AG08395 (cell line): ENCODE measurements around the gene SMAD6.
A peak's percentile ranks its signal among the peaks of the same experiment; 100 is the strongest.
"Not testable (repeated sequence)": the region's sequence is repeated elsewhere in the genome, so short reads cannot be mapped to it uniquely, and the experiment has no call there.

Experiments
- DNase-seq: peaks from one replicate; pipeline ENCODE4 v3.0.0; 2012; ENCODE audit warnings: mixed read lengths, low spot score

Gene SMAD6

DNA sequence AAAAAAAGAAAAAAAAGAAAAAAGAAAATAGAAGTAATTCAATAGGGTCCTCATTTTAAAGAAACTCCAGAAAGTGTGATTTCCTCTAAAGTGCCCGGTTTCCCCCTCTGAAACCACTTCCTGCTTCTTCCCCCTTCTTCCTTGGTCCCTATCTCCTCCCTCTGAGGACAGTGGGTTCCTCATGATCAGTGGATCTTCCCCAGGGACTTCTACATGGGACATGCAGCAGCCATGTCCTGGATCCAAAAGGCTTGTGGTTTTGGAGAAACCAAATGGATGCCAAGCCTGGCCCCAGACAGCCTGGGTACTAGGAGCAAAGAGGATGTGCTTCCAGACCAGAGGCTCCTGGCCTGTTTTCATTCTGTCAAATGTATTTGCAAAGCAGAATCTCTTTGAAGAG lies 26.6 kb upstream of the SMAD6 start:
- DNase-seq: peak; percentile 22

DNA sequence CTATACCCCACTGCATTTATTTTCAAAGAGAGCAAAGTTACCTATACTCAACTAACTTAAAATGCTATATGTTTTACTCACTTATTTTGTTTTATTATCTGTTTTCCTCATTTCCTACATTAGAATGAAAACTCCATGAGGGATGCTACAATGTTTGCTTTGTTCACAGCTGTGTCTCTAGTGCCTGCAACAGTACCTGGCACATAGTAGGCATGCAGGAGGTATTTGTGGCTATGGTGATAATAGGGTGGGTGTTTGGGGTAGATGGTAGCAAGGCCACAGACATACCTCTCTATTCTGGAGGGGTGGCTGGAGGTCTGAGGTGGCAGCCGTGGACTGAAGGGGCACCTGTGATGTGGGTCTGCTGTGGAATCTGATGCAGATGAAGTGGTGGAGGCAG lies 24.7 kb upstream of the SMAD6 start:
- no peak for DNase-seq

DNA sequence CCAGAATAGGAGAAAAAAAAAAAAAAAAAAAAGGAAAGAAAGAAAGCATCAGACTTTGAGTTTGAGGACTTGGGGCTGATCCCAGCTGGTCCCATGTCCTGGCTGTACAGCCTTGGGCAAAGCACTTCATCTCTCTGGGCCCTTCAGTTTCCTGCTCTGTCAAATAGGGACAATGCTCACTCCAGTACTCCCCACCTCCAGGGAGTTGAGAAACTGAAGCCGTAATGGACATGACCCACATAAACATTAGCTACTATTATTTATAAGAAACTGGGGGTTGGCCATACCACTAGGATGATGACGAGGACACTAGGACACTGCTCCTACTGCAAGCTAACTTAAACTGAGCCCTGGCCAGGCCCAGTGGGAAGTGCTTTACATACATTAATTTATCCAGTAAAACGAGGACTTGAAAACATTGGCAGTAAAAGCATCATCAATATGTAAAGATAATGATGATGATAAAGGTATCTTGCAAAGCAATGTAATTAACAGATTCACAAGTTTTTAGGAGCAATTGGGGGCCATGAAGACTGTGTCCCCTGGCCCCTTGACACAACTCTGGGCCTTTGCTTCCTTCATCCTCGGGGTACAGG lies 22.9 kb upstream of the SMAD6 start:
- DNase-seq: no peak

DNA sequence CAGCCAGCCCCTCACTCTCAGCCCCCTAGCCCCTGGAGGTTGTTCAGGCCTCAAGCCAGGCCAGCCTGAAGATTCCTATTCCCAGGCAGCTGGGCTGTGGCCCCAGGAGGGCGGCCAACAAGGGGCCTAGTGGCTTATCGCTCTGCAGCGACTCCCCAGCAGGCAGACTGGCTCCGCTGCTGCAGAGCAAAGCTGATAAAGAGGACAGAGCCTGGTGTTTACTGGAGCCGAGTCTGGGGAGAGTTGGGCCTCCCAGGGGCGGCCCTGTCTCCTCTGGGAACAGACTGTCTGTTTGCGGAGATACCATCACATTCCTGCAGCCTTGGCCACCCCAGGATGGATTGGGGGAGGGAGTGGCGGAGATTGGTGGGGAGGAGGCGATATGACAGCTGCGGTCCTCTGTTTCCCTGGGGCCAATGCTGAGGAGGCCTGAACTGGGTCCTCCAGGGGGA lies 22.4 kb upstream of the SMAD6 start:
- DNase-seq: no peak

DNA sequence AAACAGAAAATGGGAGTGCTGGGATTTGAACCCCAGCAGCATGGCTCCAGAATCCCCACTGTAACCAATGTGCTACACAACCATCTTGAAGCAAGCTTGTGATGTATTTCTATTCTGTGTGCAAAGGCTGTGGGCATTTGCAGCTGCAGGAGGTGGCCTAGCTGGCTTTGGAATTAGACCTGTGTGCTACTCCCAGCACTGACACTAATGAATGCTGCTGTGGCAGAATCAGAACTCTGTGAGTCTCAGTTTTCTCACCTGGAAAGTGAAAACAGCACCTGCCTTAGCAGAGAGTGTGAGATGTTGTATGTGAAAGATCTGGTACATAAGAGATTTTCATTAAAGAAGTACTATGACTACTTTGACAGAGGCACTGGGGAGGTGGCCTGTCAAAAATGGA lies 21.5 kb upstream of the SMAD6 start:
- DNase-seq: no peak

DNA sequence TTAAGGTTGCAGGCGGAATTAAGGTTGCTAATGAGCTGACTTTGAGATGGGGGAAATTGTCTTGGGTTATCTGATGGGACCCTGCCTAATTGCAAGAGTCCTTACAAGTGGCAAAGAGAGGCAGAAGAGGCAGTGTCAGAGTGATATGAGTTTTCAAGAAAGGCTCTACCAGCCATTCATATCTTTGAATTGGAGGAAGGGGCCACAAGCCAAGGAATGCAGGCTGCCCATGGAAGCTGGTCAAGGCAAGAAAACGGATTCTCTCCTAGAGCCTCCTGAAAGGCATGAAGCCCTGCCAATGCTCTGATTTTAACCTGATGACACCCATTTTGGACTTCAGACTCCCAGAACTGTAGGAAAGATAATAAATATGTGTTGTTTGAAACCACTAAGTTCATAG lies 20.6 kb upstream of the SMAD6 start:
- DNase-seq: no peak

DNA sequence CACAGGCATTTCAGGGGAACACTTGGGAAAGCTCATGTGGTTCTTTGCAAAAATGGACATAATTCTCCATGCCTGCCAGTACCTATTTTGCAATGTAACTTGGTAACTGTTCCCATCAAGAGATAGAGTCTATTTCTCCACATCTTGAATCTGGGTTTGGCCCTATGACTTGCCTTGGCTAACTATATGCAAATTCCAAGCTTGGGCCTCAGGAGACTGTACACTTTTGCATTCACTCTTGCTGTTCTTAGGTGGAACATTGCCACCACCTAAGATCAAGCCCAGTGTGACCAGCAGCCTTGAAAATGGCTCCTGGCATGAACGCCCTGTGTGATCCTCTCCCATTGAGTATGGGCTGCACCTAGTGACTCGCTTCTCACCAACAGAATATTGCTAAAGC lies 19.8 kb upstream of the SMAD6 start:
- no peak for DNase-seq

DNA sequence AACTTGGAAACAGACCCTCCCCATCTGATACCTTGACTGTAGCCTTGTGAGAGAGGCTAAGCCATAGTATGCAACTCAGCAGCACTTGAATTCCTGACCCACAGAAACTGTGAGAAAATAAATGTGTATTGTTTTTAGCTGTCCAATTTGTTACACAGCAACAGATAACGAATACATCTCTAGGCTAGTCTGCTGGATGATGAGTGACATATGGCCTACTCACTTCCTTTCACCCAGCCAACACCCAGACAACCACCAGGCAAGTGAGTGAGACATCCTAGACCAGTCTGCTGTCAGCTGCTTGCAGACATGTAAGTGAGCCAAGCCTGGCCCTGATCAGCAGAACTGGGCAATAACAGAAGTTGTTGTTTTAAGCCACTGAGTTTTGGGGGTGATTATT lies 19.2 kb upstream of the SMAD6 start:
- peak; percentile 45 for DNase-seq

DNA sequence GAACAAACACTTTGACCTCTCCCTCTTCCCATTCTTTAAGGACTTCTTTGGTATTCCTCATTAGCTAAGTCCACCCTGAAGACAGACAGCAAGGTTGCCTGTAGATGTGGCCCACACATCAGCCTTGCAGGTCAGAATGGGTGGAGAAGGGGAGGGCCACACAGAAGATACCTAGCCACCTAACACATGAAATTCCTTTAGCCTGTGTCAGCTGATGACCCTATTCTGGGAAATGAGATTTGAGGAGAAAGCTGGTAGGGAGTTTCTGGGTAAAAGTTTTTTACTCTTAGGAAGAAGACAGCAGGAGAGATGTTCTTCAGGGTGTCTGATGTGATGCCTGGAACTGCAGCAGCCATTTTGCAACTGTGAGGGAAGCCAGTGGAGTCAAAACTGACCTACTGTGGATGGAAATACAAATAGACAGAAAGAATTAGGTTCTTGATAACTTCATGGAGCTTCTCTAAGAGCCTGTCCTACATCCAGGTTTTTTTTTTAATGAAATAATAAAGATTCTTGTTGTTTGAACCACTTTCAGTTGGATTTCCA lies 17.8 kb upstream of the SMAD6 start:
- no peak for DNase-seq

DNA sequence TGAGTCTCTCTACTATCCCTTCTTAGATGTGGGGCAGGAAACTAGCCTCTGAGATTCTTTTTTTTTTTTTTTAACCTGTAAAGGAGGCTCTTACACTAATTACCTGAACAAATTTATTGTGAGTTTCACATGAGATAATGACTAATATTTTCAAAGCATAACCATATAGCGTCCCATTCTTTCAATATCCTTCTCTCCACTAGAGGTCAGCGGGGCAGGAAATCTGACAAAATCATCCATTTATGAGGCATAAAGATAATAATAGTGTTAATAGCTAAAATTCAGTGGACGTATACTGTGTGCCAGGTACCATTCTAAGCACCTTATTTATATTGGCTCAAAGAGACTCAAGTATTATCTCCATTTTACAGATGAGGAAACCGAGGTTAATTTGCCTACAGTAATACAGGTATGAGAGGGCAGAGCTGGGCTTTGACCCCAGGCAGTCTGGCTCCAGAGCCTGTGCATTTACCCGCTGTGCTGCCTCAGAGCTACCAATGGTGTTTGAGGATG lies 16.3 kb upstream of the SMAD6 start:
- no peak for DNase-seq

DNA sequence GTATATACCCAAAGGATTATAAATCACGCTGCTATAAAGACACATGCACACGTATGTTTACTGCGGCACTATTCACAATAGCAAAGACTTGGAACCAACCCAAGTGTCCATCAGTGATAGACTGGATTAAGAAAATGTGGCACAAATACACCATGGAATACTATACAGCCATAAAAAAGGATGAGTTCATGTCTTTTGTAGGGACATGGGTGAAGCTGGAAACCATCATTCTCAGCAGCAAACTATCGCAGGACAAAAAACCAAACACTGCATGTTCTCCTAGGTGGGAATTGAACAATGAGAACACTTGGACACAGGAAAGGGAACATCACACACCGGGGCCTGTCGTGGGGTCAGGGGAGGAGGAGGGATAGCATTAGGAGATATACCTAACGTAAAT lies 11.1 kb upstream of the SMAD6 start:
- DNase-seq: not testable (repeated sequence)

DNA sequence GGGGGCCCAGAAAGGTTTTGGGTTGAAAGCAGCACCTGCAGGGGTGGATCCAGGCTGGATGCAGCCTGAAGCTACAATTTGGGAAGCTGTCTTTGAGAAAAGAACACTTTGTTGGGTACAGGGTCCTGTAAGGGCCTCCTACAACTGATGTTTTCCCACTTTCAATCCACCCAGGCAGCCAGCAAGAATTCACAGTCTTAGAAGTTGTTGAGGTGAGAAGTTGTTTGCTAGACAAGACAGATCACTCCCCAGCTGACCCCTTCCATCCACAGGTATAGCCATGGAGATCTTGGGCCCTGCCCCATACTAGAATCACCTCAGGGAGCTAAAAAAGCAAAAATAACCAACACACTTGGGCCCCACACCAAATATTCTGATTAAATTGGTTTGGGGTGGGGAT lies 10.3 kb upstream of the SMAD6 start:
- DNase-seq: no peak

DNA sequence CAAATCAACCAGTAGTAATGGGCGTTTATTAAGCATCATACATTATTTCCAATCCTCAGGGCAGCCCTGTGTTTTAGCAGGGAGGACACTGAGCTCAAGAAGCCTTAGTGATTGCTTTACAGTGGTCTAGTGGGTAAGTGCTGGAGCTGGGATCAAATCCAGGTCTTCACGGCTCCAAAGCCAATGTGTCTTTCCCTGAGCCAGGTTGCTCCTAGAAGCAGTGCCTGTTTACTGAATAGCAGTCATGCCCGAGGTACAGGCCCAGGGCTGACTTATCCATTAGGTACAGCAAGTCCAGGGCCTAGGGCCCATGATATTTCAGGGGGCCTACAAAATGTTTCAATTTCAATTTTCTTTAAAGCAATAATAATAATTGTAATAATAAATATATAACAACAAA lies 9.6 kb upstream of the SMAD6 start:
- no peak for DNase-seq

DNA sequence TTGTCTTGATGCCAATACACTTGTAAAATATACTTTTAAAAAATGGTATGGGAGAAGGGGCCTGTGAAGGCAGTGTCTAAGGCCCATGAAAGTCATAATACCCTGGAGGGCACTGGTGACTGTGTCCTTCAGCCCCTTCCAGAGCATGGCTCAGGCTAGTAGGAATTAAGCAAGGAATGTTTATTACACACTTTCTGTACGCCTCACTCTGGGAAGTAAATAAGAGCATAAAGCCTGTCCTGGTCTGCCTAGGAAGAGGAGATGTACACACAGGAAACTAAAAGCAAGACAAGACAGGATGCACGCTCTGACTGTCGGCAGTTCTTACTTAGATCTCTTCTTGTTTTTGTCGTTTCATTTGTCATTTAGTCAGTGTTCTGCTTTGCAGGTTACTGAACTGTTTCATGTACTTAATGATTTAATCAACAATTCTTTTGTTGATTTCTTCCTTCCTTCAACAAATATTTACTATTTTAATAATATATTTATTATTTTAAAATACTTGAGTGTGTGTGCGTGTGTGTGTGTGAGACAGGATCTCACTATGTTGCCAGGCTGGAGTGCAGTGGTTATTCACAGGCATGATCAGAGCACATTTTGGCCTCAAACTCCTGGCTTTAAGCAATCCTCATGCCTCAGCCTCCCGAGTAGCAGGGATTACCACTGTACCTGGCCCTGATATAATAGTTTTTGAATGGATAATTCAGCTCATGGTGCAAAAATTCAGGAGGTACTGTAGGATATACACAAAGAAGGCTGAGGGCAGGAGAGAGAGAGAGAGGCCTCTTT lies 9.0 kb upstream of the SMAD6 start:
- no peak for DNase-seq

DNA sequence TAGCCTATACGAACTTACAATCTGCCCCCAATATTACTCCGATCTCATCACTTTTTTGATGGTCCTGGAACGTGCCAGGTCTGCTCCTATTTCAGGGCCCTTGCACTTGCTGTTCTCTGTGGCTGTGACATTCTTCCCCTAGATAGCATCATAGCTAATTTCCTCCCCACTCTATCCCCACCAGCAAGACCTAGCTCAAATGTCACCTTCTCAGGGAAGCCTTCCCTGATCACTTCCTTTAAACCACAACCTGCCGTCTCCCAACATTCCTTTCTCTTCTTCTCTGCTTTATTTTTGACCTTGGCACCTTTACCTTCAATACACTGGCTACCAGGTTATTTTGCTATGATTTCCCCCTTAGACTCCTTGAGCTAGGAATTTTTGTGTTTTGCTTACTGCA lies 5.3 kb upstream of the SMAD6 start:
- DNase-seq: no peak

DNA sequence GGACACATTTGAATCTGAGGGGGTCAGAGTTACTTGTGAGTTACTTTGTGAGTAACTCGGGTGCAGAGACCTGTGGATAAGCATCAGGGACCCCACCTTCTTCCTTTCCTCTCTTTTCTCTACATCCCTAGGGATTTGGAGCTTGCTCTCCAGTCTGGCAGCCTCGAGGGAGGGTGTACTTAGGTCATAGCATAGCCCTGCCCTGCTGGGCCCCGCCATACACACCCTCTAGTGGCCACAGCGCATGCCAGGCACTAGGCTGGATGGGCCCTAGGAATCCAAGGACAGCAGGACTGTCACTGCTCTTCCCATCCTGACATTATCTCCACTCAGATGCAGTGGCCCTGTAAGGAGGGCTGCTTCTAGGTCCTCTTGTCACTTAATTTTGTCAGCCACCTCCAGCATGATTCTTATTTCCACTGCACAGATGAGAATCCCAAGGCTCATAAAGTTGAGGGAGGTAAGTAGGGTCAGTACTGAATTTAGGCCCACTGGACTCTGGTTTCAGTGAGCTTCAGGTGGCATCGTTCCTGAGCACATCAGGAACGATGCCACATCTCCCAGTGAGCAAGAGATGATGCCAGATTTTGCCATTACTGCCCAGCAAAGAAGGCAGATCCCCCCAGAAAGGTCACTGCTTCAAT lies 3.6 kb upstream of the SMAD6 start:
- DNase-seq: peak; percentile 90

DNA sequence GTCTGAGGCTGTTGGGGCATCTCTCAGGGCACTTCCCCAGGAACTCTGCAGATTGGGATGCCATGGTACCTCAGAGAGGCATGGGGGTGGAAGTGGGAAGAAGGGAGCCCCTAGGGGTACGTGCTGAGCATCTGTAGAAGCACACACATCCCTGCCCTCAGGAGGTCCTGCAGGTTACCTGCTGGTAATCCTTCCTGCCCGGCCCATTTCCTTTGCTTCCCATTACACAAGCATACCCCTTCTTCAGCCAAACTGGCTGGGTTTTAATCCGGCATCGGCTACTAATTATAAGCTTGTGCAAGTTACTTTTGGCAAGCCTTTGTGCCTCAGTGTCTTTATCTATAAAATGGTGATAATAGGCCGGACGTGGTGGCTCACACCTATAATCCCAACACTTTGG lies 3.1 kb upstream of the SMAD6 start:
- DNase-seq: no peak

DNA sequence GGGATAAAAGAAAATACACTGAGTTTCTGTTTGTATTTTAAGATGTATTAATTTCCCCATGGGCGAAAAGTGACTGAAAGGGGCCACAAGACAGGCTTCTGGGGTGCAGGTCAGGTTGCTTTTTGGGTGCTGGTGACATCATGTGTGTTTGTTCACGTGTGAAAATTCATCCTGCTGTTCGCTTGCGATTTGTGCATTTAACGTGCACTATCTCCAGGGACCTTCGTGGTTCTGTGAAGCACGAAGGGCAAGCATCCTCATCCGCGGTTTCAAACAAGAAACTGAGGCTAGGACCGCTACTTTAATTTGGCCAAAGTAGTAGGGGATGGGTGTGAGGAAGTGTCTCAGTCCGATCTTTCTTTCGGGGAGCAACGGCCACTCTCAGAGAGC lies 1.6 kb upstream of the SMAD6 start:
- DNase-seq: no peak

DNA sequence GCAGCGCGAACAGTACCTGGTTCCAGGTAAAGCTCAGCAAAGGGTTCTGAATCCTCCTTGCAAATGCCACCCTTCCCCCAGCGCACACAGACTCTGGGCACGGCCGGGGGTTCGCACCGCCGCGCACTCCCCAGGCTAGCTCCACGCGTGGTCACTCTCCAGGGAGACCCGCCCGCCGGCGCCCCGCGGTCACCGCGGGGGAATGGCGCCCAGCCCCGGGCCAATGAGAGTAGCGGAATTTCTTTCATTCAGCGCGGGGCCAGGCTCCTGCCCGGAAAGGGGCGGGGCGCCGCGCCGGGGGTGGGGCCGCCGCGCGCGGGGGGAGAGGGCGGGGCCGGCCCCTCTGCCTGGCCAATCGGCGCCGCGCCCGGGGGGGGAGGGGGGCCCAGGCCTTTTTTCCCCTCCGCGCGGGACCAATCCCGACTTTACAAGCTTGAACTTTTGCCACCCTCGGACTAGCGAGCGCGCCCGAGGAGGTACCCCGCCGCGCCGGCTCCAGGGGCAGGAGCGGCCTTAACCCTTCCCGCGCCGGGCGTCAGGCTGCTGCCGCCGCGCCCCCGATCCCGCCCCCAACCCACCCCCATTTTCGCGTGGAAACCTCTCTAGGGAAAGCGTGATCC lies 1.1 kb upstream of the SMAD6 start:
- DNase-seq: peak; percentile 96

DNA sequence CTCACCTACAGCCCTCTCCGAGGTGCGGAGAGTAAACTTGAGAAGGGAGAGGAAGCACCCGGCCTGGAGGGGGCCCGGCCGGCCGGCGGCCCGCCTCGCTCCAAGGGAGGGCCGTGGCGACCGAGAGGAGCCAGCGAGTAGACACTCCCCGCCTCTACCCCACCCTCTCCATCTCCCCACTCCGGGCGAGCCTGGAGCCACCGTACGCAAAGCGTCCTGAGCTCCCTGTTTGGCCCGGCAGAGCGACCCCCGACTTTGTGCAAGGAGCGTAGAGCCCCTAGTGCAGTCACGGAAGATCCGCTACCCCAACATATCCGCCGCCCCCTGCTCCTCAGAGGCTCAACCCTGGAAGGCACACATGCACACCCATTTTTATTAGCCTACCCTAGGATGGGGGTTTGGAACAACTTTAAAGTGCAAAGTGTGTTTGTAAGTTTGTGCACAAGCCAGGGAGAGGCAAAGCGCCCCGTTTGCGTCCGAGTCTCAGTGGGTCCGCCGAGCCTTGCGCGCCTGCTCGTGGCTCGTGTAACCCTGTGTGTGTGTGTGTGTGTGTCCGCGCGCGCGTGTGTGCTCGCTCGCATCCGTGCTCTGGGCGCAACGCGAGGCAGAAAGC lies 508 bp upstream of the SMAD6 start:
- peak; percentile 38 for DNase-seq

DNA sequence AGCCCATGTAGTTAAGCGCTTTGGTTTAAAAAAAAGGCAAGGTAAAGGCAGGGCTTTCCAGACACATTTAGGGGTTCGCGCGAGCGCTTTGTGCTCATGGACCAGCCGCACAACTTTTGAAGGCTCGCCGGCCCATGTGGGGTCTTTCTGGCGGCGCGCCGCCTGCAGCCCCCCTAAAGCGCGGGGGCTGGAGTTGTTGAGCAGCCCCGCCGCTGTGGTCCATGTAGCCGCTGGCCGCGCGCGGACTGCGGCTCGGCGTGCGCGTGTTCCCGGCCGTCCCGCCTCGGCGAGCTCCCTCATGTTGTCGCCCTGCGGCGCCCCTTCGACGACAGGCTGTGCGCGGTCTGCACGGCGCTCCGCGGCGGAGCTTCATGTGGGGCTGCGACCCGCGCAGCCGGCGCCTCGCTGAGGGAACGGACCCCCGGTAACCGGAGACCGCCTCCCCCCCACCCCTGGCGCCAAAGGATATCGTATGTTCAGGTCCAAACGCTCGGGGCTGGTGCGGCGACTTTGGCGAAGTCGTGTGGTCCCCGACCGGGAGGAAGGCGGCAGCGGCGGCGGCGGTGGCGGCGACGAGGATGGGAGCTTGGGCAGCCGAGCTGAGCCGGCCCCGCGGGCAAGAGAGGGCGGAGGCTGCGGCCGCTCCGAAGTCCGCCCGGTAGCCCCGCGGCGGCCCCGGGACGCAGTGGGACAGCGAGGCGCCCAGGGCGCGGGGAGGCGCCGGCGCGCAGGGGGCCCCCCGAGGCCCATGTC lies 927 bp downstream of the SMAD6 start:
- DNase-seq: no peak
